Progenitor cell of endocrine pancreas (in vitro differentiated cells): ENCODE measurements around the gene FAT1. TPM values are rescaled to one million over a fixed set of nuclear protein-coding genes. Genes with fewer than 3 reads are reported as not detected.

Source experiments
- DNase-seq: peaks from one replicate; pipeline ENCODE4 v3.0.0; 2021; ENCODE audit warnings: low spot score; ENCODE audit not compliant: unreplicated experiment
- H3K27ac Mint-ChIP-seq: 2 replicates; pipeline ENCODE4 v1.8.0; 2021; ENCODE audit warnings: mild to moderate bottlenecking, moderate library complexity, mixed read lengths
- H3K27me3 Mint-ChIP-seq: 2 replicates; pipeline ENCODE4 v1.8.0; 2021; ENCODE audit warnings: mixed read lengths
- H3K36me3 Mint-ChIP-seq: 2 replicates; pipeline ENCODE4 v1.8.0; 2022; ENCODE audit warnings: mixed read lengths; ENCODE audit not compliant: insufficient read depth
- H3K4me1 Mint-ChIP-seq: 2 replicates; pipeline ENCODE4 v1.8.0; 2021; ENCODE audit warnings: low read depth, mixed read lengths
- H3K4me3 Mint-ChIP-seq: 2 replicates; pipeline ENCODE4 v1.8.0; 2021; ENCODE audit warnings: low read depth, mild to moderate bottlenecking, moderate library complexity, mixed read lengths
- H3K9me3 Mint-ChIP-seq: 2 replicates; pipeline ENCODE4 v1.8.0; 2021; ENCODE audit warnings: low read depth, mixed read lengths
- total RNA-seq: library from RNA; stranded (reverse); gene quantifications from 2 replicates; pipeline ENCODE4 v1.2.1, GENCODE V29; 2021
- TF ChIP-seq, protein P1 (sequence below): fragments of 200-600 bp; sonication (generic); IDR thresholded peaks from one replicate; pipeline ENCODE4 v1.5.0; 2021; ENCODE audit warnings: antibody characterized with exemption, mild to moderate bottlenecking; ENCODE audit not compliant: unreplicated experiment

The FAT1 gene
- total RNA-seq, 1 donor from 2014 or later = 264 TPM

GRCh38 chr4:186643501-186644310 lies 80.0 kb downstream of the FAT1 start:
- Mint-ChIP-seq H3K4me3 (no peak overlapping the region), H3K27ac (peak overlapping the region; percentile 57), H3K4me1 (peaks cover 38% of the 10 kb centered on the region), H3K9me3 (no peaks in the 10 kb centered on the region), H3K36me3 (peaks cover 31% of the 10 kb centered on the region), H3K27me3 (no peaks in the 10 kb centered on the region)
- no peak for DNase-seq
- TF ChIP-seq, protein P1, sequence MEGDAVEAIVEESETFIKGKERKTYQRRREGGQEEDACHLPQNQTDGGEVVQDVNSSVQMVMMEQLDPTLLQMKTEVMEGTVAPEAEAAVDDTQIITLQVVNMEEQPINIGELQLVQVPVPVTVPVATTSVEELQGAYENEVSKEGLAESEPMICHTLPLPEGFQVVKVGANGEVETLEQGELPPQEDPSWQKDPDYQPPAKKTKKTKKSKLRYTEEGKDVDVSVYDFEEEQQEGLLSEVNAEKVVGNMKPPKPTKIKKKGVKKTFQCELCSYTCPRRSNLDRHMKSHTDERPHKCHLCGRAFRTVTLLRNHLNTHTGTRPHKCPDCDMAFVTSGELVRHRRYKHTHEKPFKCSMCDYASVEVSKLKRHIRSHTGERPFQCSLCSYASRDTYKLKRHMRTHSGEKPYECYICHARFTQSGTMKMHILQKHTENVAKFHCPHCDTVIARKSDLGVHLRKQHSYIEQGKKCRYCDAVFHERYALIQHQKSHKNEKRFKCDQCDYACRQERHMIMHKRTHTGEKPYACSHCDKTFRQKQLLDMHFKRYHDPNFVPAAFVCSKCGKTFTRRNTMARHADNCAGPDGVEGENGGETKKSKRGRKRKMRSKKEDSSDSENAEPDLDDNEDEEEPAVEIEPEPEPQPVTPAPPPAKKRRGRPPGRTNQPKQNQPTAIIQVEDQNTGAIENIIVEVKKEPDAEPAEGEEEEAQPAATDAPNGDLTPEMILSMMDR = no peak

- H3K4me3 Mint-ChIP-seq = no peak overlapping the region
- DNase-seq = no peak
- no peaks in the 10 kb centered on the region for H3K27me3 Mint-ChIP-seq
- H3K9me3 Mint-ChIP-seq = no peaks in the 10 kb centered on the region
- H3K27ac Mint-ChIP-seq = peak overlapping the region; percentile 49
- H3K36me3 Mint-ChIP-seq = peaks cover 33% of the 10 kb centered on the region
- peaks cover 41% of the 10 kb centered on the region for H3K4me1 Mint-ChIP-seq
- TF ChIP-seq, protein P1 = no peak
Observed at GRCh38 chr4:186642998-186643397, 80.7 kb downstream of the FAT1 start.

DNA sequence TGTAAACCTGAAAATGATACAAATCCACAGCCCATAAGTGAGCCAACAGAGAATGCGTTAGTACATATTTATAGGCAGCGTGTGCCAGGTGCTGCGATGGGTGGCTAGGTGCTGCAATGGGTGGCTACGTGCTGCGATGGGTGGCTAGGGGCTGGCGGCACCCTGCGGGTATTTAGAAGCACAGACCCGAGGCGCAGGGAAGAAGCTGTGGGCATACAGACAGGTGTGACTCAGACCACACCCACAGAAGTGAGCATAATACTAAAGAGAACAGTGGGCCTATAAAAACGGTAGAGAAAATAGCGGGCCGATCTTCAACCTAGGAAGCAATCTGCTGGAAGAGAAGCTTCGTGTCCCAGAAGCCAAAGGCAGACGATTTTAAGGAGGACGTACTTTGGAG lies 81.1 kb downstream of the FAT1 start:
- no peak for DNase-seq
- Mint-ChIP-seq H3K4me1 (peaks cover 41% of the 10 kb centered on the region), H3K27me3 (no peaks in the 10 kb centered on the region), H3K4me3 (no peak overlapping the region), H3K36me3 (peaks cover 33% of the 10 kb centered on the region), H3K9me3 (no peaks in the 10 kb centered on the region), H3K27ac (peak overlapping the region; percentile 54)
- TF ChIP-seq, protein P1 = no peak

- H3K9me3 Mint-ChIP-seq = no peaks in the 10 kb centered on the region
- peaks cover 51% of the 10 kb centered on the region for H3K36me3 Mint-ChIP-seq
- no peaks in the 10 kb centered on the region for H3K27me3 Mint-ChIP-seq
- H3K4me1 Mint-ChIP-seq = peaks cover 13% of the 10 kb centered on the region
- DNase-seq = no peak
- no peak overlapping the region for H3K4me3 Mint-ChIP-seq
- H3K27ac Mint-ChIP-seq = peak overlapping the region; percentile 92
- TF ChIP-seq, protein P1 = no peak
Observed at GRCh38 chr4:186634591-186635128, 89.0 kb downstream of the FAT1 start.

GRCh38 chr4:186633844-186634243 lies 89.8 kb downstream of the FAT1 start:
- H3K27ac Mint-ChIP-seq = no peak overlapping the region
- H3K4me3 Mint-ChIP-seq = no peak overlapping the region
- H3K4me1 Mint-ChIP-seq = peaks cover 13% of the 10 kb centered on the region
- H3K9me3 Mint-ChIP-seq = no peaks in the 10 kb centered on the region
- H3K27me3 Mint-ChIP-seq = no peaks in the 10 kb centered on the region
- DNase-seq = no peak
- peaks cover 54% of the 10 kb centered on the region for H3K36me3 Mint-ChIP-seq
- TF ChIP-seq, protein P1 = no peak
